Esophagus muscularis mucosa (tissue), 3 donors: ENCODE results near the gene PDE4D.

Source experiments
- POLR2A ChIP-seq: fragments of 450-650 bp; IDR thresholded peaks from one replicate; pipeline ENCODE4 v1.6.1; 2017; ENCODE audit warnings: antibody characterized with exemption, moderate library complexity, mild to moderate bottlenecking, low read depth
- POLR2AphosphoS5 ChIP-seq, 2 donors: sonication (generic); formaldehyde crosslinking; IDR thresholded peaks; one replicate each; pipeline ENCODE4 v1.6.1; 2017; ENCODE audit warnings: antibody characterized with exemption in 2 of 2
- TF ChIP-seq, protein P1 (sequence below), 3 experiments: fragments of 200-600 bp in 2 of 3; fragments of 450-650 bp in 1 of 3; sonication (generic) in 2 of 3; IDR thresholded peaks; one replicate each; pipeline ENCODE4 v1.5.1; 2017 to 2019; ENCODE audit warnings: antibody characterized with exemption in 3 of 3, mild to moderate bottlenecking in 2 of 3, moderate library complexity in 1 of 3

DNA sequence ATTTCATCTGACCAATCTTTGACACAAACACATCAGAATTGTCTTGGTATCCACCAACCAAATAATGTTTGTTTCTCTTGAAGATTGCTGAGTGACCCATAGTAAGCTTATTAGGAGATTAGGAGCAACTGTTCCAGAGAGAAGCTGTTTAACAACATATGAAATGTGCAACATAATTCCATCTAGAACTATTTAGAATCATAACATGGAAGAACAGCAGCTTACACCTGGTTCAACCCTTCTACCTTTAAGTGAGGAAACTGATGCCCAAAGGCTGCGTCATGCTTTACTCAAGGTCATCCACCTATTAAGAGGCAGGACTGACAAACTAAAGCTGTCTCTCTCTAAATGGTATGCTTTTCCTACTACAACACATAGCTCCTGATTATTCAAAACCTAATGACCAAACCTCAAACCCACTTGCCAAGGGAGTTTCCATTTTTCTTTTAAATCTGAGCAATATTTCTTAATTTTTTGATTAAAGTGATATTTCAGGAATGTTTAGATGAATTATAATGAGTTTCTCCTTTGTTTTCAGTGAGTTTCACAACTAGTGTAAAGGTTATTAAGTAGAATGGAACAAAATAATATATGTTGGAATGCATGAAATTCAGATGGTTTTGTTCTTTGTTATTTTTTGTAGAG lies 764.8 kb downstream of the PDE4D start:
- no peak for TF ChIP-seq POLR2A
- TF ChIP-seq, protein P1, sequence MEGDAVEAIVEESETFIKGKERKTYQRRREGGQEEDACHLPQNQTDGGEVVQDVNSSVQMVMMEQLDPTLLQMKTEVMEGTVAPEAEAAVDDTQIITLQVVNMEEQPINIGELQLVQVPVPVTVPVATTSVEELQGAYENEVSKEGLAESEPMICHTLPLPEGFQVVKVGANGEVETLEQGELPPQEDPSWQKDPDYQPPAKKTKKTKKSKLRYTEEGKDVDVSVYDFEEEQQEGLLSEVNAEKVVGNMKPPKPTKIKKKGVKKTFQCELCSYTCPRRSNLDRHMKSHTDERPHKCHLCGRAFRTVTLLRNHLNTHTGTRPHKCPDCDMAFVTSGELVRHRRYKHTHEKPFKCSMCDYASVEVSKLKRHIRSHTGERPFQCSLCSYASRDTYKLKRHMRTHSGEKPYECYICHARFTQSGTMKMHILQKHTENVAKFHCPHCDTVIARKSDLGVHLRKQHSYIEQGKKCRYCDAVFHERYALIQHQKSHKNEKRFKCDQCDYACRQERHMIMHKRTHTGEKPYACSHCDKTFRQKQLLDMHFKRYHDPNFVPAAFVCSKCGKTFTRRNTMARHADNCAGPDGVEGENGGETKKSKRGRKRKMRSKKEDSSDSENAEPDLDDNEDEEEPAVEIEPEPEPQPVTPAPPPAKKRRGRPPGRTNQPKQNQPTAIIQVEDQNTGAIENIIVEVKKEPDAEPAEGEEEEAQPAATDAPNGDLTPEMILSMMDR (IDR thresholded peaks at IDR 0.05): no peak
- no peak for TF ChIP-seq POLR2AphosphoS5 (IDR thresholded peaks at IDR 0.05)
